WTC11 (cell line): ENCODE data around the gene NMT2. TPM values are rescaled to one million over a fixed set of nuclear protein-coding genes. Genes with fewer than 3 reads are reported as not detected.

Experiments
- ATAC-seq: fragments of 200-7000 bp; cut with Tn5 transposase; 2 replicates; pipeline ENCODE4 v1.10.0; 2021; ENCODE audit warnings: mild to moderate bottlenecking, moderate library complexity
- CTCF ChIA-PET: fragments of 300-600 bp; sonication (Branson Sonifier 250); formaldehyde crosslinking; loops from one replicate; lab custom pipeline; 2021; ENCODE audit warnings: antibody characterized with exemption; lab: Charles Lee
- POLR2A ChIA-PET: fragments of 350-600 bp; sonication (Branson Sonifier 250); formaldehyde crosslinking; loops from one replicate; lab custom pipeline; 2021; ENCODE audit warnings: antibody characterized with exemption; lab: Charles Lee
- DNase-seq: peaks from one replicate; pipeline ENCODE4 v3.0.0; 2021; ENCODE audit warnings: low spot score
- H3K27ac Mint-ChIP-seq: 2 replicates; pipeline ENCODE4 v1.8.0; 2021; ENCODE audit warnings: mixed read lengths
- H3K27me3 Mint-ChIP-seq: 2 replicates; pipeline ENCODE4 v1.8.0; 2021; ENCODE audit warnings: low read depth, mild to moderate bottlenecking, moderate library complexity, mixed read lengths
- H3K36me3 Mint-ChIP-seq: 2 replicates; pipeline ENCODE4 v1.8.0; 2021; ENCODE audit warnings: mixed read lengths
- H3K4me1 Mint-ChIP-seq: 2 replicates; pipeline ENCODE4 v1.8.0; 2022; ENCODE audit warnings: mixed read lengths
- H3K4me3 Mint-ChIP-seq: 2 replicates; pipeline ENCODE4 v1.8.0; 2021; ENCODE audit warnings: mild to moderate bottlenecking, moderate library complexity, mixed read lengths
- H3K9me3 Mint-ChIP-seq: 2 replicates; pipeline ENCODE4 v1.8.0; 2021; ENCODE audit warnings: mixed read lengths
- ATF3 ChIP-seq: sonication (generic); formaldehyde crosslinking; conservative IDR thresholded peaks from 2 replicates; pipeline ENCODE4 v1.8.1; 2022; ENCODE audit warnings: mild to moderate bottlenecking, missing genetic modification reagents
- CTCF ChIP-seq: fragments of 200-600 bp; IDR thresholded peaks from 2 replicates; pipeline ENCODE4 v1.8.0; 2022; ENCODE audit warnings: antibody characterized with exemption
- E2F4 ChIP-seq: sonication (generic); formaldehyde crosslinking; IDR thresholded peaks from 2 replicates; pipeline ENCODE4 v1.8.1; 2022; ENCODE audit warnings: low read depth, mild to moderate bottlenecking, moderate library complexity, missing genetic modification reagents, borderline replicate concordance
- ETV6 ChIP-seq: sonication (generic); formaldehyde crosslinking; IDR thresholded peaks from 2 replicates; pipeline ENCODE4 v1.8.1; 2022; ENCODE audit warnings: mild to moderate bottlenecking, missing genetic modification reagents
- GRHL2 ChIP-seq: fragments of 250-450 bp; sonication (Bioruptor Pico); IDR thresholded peaks from 2 replicates; pipeline ENCODE4 v1.8.0; 2022; ENCODE audit warnings: mild to moderate bottlenecking, moderate library complexity; ENCODE audit not compliant: insufficient replicate concordance, severe bottlenecking
- NFE2L1 ChIP-seq: sonication (generic); formaldehyde crosslinking; IDR thresholded peaks from 2 replicates; pipeline ENCODE4 v1.8.1; 2023; ENCODE audit warnings: missing genetic modification reagents
- NR3C1 ChIP-seq: sonication (generic); formaldehyde crosslinking; conservative IDR thresholded peaks from 2 replicates; pipeline ENCODE4 v1.8.1; 2023; ENCODE audit warnings: low read depth, mild to moderate bottlenecking, missing genetic modification reagents
- PREB ChIP-seq: sonication (generic); formaldehyde crosslinking; IDR thresholded peaks from 2 replicates; pipeline ENCODE4 v1.8.1; 2022; ENCODE audit warnings: mild to moderate bottlenecking, missing genetic modification reagents, moderate library complexity, borderline replicate concordance
- RELA ChIP-seq: sonication (generic); formaldehyde crosslinking; IDR thresholded peaks from 2 replicates; pipeline ENCODE4 v1.8.1; 2022; ENCODE audit warnings: missing genetic modification reagents, mild to moderate bottlenecking, borderline replicate concordance
- RORB ChIP-seq: fragments of 250-450 bp; sonication (Bioruptor Pico); IDR thresholded peaks from 2 replicates; pipeline ENCODE4 v1.9.0; 2021; ENCODE audit warnings: mild to moderate bottlenecking
- ZNF232 ChIP-seq: sonication (generic); formaldehyde crosslinking; IDR thresholded peaks from 2 replicates; pipeline ENCODE4 v1.8.0; 2022; ENCODE audit warnings: mild to moderate bottlenecking, missing genetic modification reagents
- ZNF396 ChIP-seq: fragments of 250-450 bp; sonication (Bioruptor Pico); IDR thresholded peaks from 2 replicates; pipeline ENCODE4 v1.8.0; 2021; ENCODE audit warnings: mild to moderate bottlenecking, moderate library complexity, borderline replicate concordance
- ZNF512 ChIP-seq: sonication (generic); formaldehyde crosslinking; IDR thresholded peaks from 2 replicates; pipeline ENCODE4 v1.8.1; 2022; ENCODE audit warnings: missing genetic modification reagents, borderline replicate concordance
- total RNA-seq: library from RNA; stranded (reverse); gene quantifications from 3 replicates; pipeline ENCODE4 v1.2.3, GENCODE V29; 2021

The NMT2 gene
- total RNA-seq, 1 experiment from 2014 or later, result 11.7 TPM

GRCh38 chr10:15211464-15211979 lies 43.0 kb upstream of the NMT2 start:
- H3K4me1 Mint-ChIP-seq, result peaks cover 7% of the 10 kb centered on the region
- ChIA-PET CTCF (no interaction called here), POLR2A (no interaction called here)
- DNase-seq, result no peak
- H3K27ac Mint-ChIP-seq, result no peak overlapping the region
- ATAC-seq, result no peak
- H3K27me3 Mint-ChIP-seq, result no peaks in the 10 kb centered on the region
- no peak overlapping the region for H3K4me3 Mint-ChIP-seq
- no peaks in the 10 kb centered on the region for H3K9me3 Mint-ChIP-seq
- TF ChIP-seq E2F4 (CRISPR knock-in tag), result no peak
- no peak for TF ChIP-seq NR3C1 (CRISPR knock-in tag)
- no peak for TF ChIP-seq RELA (CRISPR knock-in tag)
- no peak for TF ChIP-seq ZNF396
- H3K36me3 Mint-ChIP-seq, result peaks cover 7% of the 10 kb centered on the region; the same call in 1 of the 2 replicates

- Mint-ChIP-seq H3K36me3 (peaks cover 7% of the 10 kb centered on the region; the same call in 1 of the 2 replicates), H3K4me1 (peaks cover 10% of the 10 kb centered on the region), H3K27ac (no peak overlapping the region), H3K27me3 (no peaks in the 10 kb centered on the region), H3K4me3 (no peak overlapping the region), H3K9me3 (no peaks in the 10 kb centered on the region)
- ChIA-PET POLR2A (no interaction called here), CTCF (interaction anchor here (0.7 kb wide), 1 partner anchor 159 kb away, joined by 3 read pairs; no protein-coding TSS in a partner anchor)
- no peak for TF ChIP-seq GRHL2 (CRISPR knock-in tag)
- TF ChIP-seq NFE2L1 (CRISPR knock-in tag), result no peak
- TF ChIP-seq ZNF512 (CRISPR knock-in tag), result no peak
- TF ChIP-seq PREB (CRISPR knock-in tag), result no peak
- TF ChIP-seq ATF3 (CRISPR knock-in tag), result no peak
- no peak for TF ChIP-seq RORB
- DNase-seq (no peak), ATAC-seq (no peak)
Observed at GRCh38 chr10:15210521-15210920, 42.0 kb upstream of the NMT2 start.

- no peak overlapping the region for H3K27ac Mint-ChIP-seq
- CTCF ChIA-PET, result interaction anchor here (0.7 kb wide), 1 partner anchor 19 kb away, joined by 3 read pairs; no protein-coding TSS in a partner anchor
Observed at GRCh38 chr10:15209827-15210509, 41.5 kb upstream of the NMT2 start.

More at GRCh38 chr10:15209827-15210509, 41.5 kb upstream of the NMT2 start:
- TF ChIP-seq ZNF232 (peak; percentile 64; the same call in 1 of the 2 replicates), CTCF (peak; percentile 86), ETV6 (no peak)
- POLR2A ChIA-PET, result no interaction called here
- H3K36me3 Mint-ChIP-seq, result peaks cover 7% of the 10 kb centered on the region; the same call in 1 of the 2 replicates
- H3K9me3 Mint-ChIP-seq, result no peaks in the 10 kb centered on the region
- peak; percentile 92 for ATAC-seq
- no peak overlapping the region for H3K4me3 Mint-ChIP-seq
- H3K4me1 Mint-ChIP-seq, result peaks cover 10% of the 10 kb centered on the region
- no peaks in the 10 kb centered on the region for H3K27me3 Mint-ChIP-seq
- DNase-seq, result peak; percentile 88
